Effector memory CD8-positive, alpha-beta T cell (primary cell): ENCODE results near the gene CHD5.
A peak's percentile ranks its signal among the peaks of the same experiment; 100 is the strongest.

Experiments
- ATAC-seq: fragments of 150-1000 bp; cut with Tn5 transposase; replicated peaks from 2 replicates; pipeline ENCODE4 v1.10.0; 2021; ENCODE audit warnings: mild to moderate bottlenecking, moderate library complexity
- DNase-seq, 3 experiments: peaks; one replicate each; pipeline ENCODE4 v3.0.0; 2021
- H3K27ac Mint-ChIP-seq, 2 donors: one replicate each; pipeline ENCODE4 v1.8.0; 2022; ENCODE audit warnings: mild to moderate bottlenecking in 2 of 2, mixed read lengths in 2 of 2, moderate library complexity in 2 of 2
- H3K27me3 Mint-ChIP-seq, 2 donors: one replicate each; pipeline ENCODE4 v1.8.0; 2022; ENCODE audit warnings: mixed read lengths in 2 of 2
- H3K36me3 Mint-ChIP-seq: one replicate; pipeline ENCODE4 v1.8.0; 2022; ENCODE audit warnings: mild to moderate bottlenecking, moderate library complexity, mixed read lengths; ENCODE audit not compliant: insufficient read depth
- H3K4me1 Mint-ChIP-seq, 2 donors: one replicate each; pipeline ENCODE4 v1.8.0; 2022; ENCODE audit warnings: low read depth in 2 of 2, mixed read lengths in 2 of 2
- H3K4me3 Mint-ChIP-seq, 2 donors: one replicate each; pipeline ENCODE4 v1.8.0; 2022; ENCODE audit warnings: mild to moderate bottlenecking in 2 of 2, mixed read lengths in 2 of 2, moderate library complexity in 2 of 2
- H3K9me3 Mint-ChIP-seq, 2 donors: one replicate each; pipeline ENCODE4 v1.8.0; 2022; ENCODE audit warnings: mixed read lengths in 2 of 2

The CHD5 gene

DNA sequence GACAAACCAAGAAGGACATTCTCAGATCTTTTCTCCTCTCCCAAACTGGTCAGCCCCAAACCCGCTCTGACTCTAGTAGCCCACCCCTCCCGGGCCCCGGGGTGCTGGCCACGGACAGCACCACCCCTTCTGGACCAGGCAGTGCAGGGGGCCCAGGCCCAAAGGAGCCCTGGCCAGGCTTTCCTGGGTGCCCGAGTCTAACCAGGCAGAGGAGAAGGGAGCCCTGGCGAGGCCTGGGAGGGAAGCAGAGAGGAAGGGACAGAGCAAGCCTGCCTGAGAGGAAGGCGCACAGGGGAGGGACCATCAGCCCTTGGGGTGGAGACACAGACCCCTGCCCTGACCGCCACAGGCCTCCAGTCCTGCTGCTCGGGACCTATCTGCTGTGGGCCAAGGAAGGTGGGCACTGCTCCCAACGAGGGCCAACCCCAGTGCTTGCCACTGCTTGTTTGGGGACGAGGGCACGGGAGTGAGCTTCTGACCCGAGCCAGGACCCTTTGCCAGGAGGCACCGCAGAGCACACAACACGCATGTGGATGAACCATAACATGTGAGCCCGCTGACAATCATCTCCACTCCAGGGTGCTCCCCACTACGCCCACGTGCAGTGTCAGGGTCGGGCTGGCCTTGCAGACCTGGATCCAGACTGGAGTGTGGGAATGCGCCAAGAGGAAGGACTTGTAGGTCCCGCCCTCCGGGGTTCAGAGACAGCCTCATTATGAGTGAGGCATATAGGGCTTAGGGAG, 76.8 kb downstream of the CHD5 start:
- Mint-ChIP-seq H3K9me3 (no peaks in the 10 kb centered on the region), H3K27me3 (peaks cover 4 to 13% of the 10 kb centered on the region in 2 donors), H3K36me3 (peaks cover 8% of the 10 kb centered on the region), H3K4me1 (peaks cover 6 to 8% of the 10 kb centered on the region in 2 donors), H3K4me3 (no peak overlapping the region), H3K27ac (no peak overlapping the region)
- DNase-seq (no peak), ATAC-seq (no peak)

GRCh38 chr1:6102532-6102845, 77.6 kb downstream of the CHD5 start:
- Mint-ChIP-seq H3K27ac (no peak overlapping the region), H3K4me1 (peaks cover 8 to 11% of the 10 kb centered on the region in 2 donors), H3K36me3 (peaks cover 15% of the 10 kb centered on the region), H3K27me3 (peaks cover 0 to 5% of the 10 kb centered on the region in 2 donors), H3K4me3 (no peak overlapping the region), H3K9me3 (no peaks in the 10 kb centered on the region)
- ATAC-seq (no peak), DNase-seq (no peak)

DNA sequence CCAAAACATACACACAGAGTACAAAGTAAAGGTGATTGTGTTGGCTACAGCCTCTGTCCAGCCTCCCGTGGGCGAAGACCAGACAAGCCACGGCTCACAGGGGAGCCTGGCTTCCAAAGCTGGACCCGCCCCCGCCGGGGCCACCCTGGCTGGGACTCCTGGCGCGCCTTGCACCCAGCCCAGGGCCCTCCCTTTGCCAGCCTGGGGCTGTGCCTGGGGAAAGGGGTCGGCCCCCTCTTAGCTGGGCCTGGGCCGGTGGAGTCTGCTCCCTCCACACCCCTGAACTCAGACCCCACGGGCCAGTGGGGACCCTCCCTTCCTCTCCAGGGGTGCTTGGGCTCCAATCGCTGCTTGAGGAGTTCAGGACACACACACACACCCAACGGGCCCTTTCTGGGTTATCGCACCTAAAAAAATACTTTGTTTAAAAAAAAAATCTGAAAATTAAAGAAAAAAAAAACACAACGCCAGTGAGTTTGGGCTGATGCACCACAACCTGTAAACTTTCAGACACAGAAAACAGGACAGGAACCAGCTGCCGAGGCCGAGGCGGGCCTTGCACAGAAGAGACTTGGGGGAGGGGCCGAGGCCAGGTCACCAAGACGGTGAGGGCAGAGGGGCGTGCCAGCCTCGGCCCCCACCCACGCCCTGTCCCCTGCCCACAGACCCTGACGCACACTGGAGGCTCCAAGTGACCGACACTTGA, 78.1 kb downstream of the CHD5 start:
- H3K4me3 Mint-ChIP-seq = no peak overlapping the region
- ATAC-seq = no peak
- no peak overlapping the region for H3K27ac Mint-ChIP-seq
- H3K36me3 Mint-ChIP-seq = peaks cover 15% of the 10 kb centered on the region
- H3K9me3 Mint-ChIP-seq = no peaks in the 10 kb centered on the region
- peaks cover 8 to 11% of the 10 kb centered on the region in 2 donors for H3K4me1 Mint-ChIP-seq
- DNase-seq = no peak
- H3K27me3 Mint-ChIP-seq = no peaks in the 10 kb centered on the region

DNA sequence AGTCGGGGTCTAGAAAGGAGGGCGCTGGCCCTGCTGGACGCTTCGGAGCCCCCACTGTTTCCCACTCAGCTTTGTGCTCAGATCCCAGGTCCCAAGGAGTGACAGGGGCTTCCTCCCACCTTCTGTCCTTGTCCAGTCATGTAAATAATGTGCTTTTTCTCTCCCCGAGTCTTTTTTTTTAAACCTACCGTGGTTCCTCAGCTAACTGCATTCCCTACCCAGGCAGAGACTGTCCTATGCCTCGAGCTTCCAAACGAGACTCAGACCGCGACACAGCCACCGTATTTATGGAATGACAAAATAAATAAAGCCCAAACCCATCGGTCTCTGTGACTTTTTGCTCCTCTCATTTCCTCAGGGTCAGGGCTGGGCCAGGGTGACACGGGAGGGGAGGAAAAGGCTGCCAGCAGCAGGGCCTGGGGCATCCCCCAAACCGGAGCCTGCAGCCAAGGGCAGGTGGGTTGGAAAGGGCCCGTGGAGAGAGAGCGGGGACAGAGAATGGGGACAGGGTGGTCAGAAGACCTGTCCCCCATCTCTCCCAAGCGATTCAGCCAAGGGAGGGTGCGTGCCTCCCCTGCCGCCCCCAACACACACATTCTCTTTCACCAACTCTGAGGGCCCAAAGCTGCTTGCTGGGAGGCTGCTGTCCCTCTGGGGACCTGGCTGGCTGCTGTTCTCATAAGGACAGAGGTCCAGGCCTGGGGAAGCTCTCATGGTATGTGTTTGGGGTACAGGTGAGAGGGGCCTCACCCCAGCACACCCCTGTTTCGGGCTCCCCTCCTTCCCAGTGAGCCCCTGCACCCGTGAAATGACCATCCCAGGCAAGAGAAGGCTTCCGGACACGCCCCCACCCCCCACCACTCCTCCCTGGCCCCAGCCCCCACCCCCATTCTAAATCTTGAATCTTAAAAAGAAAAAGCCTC, 79.0 kb downstream of the CHD5 start:
- DNase-seq (no peak), ATAC-seq (no peak)
- Mint-ChIP-seq H3K36me3 (peaks cover 20% of the 10 kb centered on the region), H3K27ac (peak overlapping the region; percentile 44 to 49), H3K4me1 (peaks cover 8 to 11% of the 10 kb centered on the region in 2 donors), H3K9me3 (no peaks in the 10 kb centered on the region), H3K4me3 (no peak overlapping the region), H3K27me3 (no peaks in the 10 kb centered on the region)

DNA sequence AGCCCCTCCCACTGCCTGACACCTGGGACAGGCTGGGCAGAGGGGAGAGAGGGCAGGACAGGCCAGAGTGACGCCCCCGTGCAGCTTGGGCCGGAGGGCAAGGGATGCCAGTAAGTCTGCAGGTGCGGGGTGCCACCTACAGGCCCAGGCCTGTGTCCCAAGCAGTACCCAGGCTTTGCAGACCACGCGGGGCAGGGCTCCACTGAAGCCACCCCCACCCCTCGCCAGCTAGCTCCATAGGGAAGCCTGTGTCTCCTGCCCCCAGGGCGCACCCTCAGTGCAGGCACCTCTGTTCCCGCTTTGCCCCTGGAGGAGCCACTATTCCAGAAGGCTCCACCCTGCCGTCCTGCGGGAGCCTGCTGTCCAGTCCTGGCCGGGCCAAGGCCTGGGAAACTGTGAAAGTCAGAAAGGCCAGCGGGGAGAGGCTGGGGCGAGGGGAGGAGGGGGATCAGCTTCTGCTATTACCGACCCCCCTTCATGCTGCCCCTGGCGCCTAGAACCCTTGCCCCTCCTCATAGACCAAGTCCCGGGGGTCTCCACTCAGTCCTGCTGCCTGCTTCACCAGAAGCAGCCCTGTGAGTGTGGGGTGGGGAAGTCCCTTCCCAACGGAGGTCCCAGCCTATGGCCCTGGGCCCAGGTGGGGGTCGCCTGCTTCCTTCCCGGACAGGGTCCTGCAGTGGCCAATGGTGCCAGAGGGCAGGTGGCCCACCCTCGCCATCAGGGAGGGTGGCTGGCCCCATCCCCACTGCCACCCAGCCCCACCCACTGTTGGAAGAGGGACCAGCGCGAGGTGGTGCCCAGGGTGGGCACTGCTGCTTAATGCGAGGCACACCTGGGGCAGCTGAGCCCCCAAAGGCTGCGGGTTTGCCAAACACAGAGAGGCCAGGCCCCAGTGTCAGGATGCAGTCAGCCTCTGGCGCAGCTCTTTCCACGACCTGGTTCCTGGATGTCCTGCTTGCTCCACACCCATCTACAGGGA, 80.0 kb downstream of the CHD5 start:
- H3K4me3 Mint-ChIP-seq = no peak overlapping the region
- no peaks in the 10 kb centered on the region for H3K9me3 Mint-ChIP-seq
- peaks cover 8 to 11% of the 10 kb centered on the region in 2 donors for H3K4me1 Mint-ChIP-seq
- H3K27ac Mint-ChIP-seq = peak overlapping the region in 1 of 2 donors; percentile 44
- DNase-seq (no peak), ATAC-seq (peak; percentile 44)
- no peaks in the 10 kb centered on the region for H3K27me3 Mint-ChIP-seq
- peaks cover 20% of the 10 kb centered on the region for H3K36me3 Mint-ChIP-seq

- no peak overlapping the region for H3K27ac Mint-ChIP-seq
- no peaks in the 10 kb centered on the region for H3K27me3 Mint-ChIP-seq
- peaks cover 8 to 11% of the 10 kb centered on the region in 2 donors for H3K4me1 Mint-ChIP-seq
- DNase-seq = no peak
- H3K9me3 Mint-ChIP-seq = no peaks in the 10 kb centered on the region
- ATAC-seq = no peak
- no peak overlapping the region for H3K4me3 Mint-ChIP-seq
- H3K36me3 Mint-ChIP-seq = peaks cover 26% of the 10 kb centered on the region
Observed at GRCh38 chr1:6099297-6099696, 80.8 kb downstream of the CHD5 start.

- DNase-seq (no peak), ATAC-seq (no peak)
- Mint-ChIP-seq H3K4me3 (no peak overlapping the region), H3K27ac (peak overlapping the region in 1 of 2 donors; percentile 30), H3K27me3 (no peaks in the 10 kb centered on the region), H3K36me3 (peaks cover 30% of the 10 kb centered on the region), H3K9me3 (no peaks in the 10 kb centered on the region), H3K4me1 (peaks cover 8 to 15% of the 10 kb centered on the region in 2 donors)
Observed at GRCh38 chr1:6098303-6099215, 81.6 kb downstream of the CHD5 start.

- H3K27me3 Mint-ChIP-seq = no peaks in the 10 kb centered on the region
- ATAC-seq (no peak), DNase-seq (no peak)
- peaks cover 8 to 15% of the 10 kb centered on the region in 2 donors for H3K4me1 Mint-ChIP-seq
- peak overlapping the region in 1 of 2 donors; percentile 30 for H3K27ac Mint-ChIP-seq
- H3K36me3 Mint-ChIP-seq = peaks cover 33% of the 10 kb centered on the region
- H3K4me3 Mint-ChIP-seq = peak overlapping the region in 1 of 2 donors; percentile 43
- H3K9me3 Mint-ChIP-seq = no peaks in the 10 kb centered on the region
Observed at GRCh38 chr1:6097824-6098223, 82.3 kb downstream of the CHD5 start.

GRCh38 chr1:6097117-6097595, 83.0 kb downstream of the CHD5 start:
- ATAC-seq (no peak), DNase-seq (no peak)
- H3K4me3 Mint-ChIP-seq = no peak overlapping the region
- H3K9me3 Mint-ChIP-seq = no peaks in the 10 kb centered on the region
- H3K36me3 Mint-ChIP-seq = peaks cover 33% of the 10 kb centered on the region
- H3K4me1 Mint-ChIP-seq = peaks cover 8 to 15% of the 10 kb centered on the region in 2 donors
- no peaks in the 10 kb centered on the region for H3K27me3 Mint-ChIP-seq
- no peak overlapping the region for H3K27ac Mint-ChIP-seq

DNA sequence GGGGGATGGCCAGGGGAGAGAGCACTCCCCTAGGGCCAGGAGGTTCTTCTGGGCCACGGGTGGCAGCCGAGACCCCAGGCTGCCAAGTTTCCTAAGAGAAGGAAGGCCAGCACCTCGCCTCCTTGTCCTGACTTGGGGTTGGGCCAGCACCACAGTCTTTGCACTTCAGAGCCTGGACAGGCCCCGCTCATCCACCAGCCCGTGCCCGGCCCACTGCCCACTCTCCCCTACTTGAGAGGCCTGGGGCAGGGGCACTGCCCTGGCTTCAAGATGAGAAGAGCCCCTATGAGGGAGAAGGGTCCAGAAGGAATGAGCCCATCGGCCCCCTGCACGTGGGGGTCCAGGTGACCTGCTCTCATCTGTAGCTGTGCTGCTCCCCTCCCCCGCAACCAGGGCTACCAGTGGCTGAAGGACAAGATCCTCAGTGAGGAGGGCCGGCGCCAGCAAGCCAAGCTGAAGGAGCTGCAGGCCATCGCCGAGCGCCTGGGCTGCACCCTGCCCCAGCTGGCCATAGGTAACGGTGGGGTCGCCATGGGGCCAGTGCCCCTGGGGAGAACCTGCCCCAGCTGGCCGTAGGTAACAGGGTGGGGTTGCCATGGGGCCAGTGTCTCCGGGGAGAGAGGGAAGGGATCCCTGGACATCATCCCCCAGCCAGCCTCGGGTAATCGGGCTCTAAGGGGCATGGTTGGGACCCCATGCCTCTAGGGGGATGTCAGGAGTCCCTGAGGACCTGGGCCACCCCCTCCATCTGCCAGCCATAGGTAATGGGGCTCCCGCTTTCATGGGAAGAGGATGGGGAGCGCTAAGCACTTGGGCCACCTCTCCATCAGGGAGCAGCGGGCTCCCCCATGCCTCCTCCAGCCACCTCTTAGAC, 83.6 kb downstream of the CHD5 start:
- H3K36me3 Mint-ChIP-seq = peaks cover 33% of the 10 kb centered on the region
- DNase-seq (no peak), ATAC-seq (no peak)
- peaks cover 8 to 15% of the 10 kb centered on the region in 2 donors for H3K4me1 Mint-ChIP-seq
- no peaks in the 10 kb centered on the region for H3K9me3 Mint-ChIP-seq
- no peak overlapping the region for H3K27ac Mint-ChIP-seq
- H3K4me3 Mint-ChIP-seq = no peak overlapping the region
- H3K27me3 Mint-ChIP-seq = no peaks in the 10 kb centered on the region
